CD4-positive, alpha-beta T cell treated with Interleukin-15 for 4 hours (primary cell): ENCODE results near the gene RAPGEF1.

Experiments used
- DNase-seq: peaks from one replicate; pipeline ENCODE4 v3.0.0-alpha.2; 2020; ENCODE audit warnings: low spot score

The RAPGEF1 gene

DNA sequence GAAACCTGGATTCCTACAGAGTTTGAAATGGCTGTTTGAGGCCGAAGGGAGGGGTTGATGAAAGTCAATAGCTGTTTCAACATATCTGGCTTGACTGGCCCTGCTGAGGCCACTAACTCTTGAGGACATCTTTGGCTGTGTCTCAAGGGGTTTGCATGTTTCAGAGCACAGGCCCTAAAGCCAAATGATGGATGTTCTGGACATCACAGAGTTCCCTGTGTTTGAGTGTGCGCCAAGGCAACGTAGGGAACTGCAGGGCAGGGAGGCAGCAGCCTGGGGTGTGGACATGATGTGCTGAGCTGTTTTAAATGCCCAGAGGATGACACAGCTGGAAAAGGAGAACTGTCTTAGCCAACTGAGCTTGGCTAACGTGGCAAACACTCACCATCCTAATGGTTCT lies 89.6 kb downstream of the RAPGEF1 start:
- DNase-seq: no peak

DNA sequence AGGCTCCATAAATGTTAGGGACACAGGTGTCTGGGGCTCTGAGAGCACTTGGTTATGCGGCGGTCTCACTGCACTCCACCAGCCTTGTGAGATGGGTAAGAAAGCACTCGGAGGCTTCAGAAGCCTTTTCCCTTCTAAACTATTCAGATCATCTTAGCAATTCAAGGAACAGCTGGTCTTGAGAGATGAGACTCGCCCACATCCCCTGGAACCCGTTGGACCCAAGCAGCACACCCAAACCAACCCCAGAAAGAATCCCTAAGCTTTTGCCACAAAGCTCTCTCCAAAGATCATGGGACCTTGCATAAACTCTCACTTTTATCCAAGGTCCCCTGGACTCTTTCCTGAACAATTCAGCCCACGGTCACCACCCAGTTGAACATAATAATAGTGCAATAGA lies 90.2 kb downstream of the RAPGEF1 start:
- no peak for DNase-seq

DNA sequence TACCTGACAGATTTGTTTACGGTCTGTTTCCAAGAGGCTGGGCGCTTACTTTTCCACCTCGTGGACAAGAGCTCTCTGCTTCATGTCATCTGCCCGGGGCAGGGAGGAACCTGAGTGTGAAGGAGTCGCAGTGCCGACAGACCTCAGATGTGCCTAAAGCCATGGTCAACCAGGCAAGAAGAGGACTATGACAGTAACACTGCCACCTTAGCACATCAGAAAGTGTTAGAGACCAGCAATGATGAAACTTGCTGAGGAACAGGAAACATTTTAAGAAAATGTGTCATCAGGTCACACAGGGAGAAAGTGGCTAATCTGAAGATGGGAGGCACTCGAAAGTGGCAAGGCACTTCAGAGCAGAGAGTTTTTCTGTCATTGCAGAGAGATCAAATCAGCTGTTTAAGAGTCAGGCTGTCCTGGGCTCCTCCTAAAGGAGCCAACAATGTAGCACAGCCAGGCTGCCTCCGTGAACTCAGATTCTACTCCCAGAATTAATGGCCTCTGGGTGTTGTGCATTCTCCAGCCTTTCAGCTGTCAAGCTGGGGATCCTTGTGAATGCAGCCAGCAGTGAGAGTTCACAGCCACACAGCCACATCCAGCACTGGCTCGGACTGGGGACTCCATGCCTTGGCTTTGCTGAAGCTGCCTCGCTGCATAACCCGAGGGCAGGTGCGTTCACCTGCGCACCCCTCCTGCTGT lies 94.6 kb downstream of the RAPGEF1 start:
- peak; percentile 24 for DNase-seq

DNA sequence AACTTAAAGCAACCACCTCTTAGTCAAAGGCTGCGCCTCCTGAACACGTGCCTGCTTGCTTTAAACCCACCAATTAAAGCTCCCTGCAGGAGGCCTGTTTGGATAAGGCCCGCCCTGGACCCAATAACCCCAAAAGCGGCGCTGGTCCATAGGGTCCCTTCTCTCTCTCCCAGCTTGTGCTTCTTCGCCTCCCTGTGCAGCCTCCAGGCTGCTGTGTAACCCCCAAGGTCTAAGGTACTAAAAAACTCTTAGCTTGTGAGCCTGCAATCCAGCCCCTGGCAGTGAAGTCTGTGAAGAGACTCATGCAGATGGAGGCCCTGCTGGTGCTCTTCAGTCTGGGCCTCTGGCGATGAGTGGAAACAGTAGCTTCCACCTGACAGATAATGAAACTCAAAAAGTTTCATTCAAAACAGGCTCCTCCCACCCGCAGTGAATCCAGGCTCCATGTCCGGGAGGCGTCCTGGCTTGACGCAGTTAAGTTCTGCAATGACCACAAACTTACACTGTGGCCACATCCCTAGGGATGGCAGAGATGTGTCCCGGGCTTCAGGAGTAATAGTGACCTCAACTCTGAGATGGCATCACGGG lies 97.3 kb downstream of the RAPGEF1 start:
- no peak for DNase-seq

DNA sequence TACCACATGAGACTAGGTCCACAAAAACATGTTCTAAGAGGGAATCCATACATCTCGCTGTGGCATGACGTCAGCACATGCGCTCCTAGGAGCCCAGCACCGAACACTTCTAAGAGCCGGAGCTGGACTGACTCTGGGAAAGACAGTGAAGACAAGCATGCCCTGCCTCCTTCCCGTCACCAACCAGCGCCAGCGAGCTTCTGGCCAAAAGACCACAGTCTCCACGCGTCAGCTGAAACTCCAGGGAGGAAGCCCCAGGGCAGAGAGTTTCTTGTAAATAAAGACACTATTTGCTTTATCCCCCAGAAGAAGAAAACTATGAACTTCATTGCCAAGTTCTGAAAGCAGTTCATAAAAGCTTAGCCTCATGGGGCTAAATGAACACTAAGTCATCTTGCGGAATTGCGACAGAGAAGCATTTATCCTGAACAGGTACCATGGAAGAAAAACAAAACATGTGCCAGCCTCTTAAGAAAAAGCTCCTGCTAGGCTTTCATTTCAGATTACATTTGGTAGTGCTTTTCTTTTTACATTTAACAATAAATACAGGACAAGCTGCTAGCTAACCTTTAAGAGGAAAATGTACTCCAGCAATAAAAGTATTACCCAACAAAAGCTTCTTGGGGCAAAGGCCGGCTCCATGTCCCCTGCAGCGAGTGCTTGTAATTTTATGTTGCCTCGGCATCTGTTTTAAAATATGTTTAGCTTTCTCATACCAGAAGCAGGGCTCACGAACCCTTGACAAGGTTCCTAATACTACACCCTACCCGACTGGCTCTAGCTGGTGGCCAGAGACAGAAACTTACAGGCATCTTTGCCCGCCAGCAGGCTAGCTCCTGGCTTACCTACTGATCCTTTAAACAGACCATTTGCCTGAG lies 98.0 kb downstream of the RAPGEF1 start:
- DNase-seq: no peak

DNA sequence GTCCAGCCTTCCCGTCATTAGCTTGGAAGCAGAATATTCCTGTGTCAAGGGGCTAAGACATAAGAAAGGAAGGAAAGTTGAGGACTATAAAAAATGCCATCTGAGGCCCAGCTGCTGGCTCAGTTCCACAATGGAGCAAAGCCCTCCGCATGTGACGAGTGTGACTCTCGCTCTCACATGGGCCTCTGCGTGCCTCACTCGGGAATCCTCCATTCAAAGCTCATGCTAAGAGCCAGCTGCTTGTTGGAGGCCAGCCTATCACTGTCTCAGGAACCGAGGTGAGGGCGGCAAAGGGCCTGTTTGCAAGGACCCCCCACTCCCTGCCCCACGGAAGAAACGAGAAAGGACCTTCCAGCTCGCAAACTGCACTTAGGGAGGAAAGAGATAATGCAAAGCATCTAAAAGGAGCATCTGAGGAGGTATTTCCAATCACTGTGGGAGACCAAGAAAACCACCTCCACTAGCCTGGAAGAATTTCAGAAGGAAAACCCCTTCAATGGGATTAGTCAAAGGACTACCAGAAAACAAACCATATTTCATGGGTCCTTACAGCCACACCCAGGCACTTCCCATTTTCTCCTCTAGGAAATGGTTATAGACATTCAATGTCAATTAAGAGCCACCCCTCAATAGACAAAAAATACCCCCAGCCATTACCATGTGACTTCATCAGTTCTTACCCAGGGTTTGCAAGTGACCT lies 99.3 kb downstream of the RAPGEF1 start:
- DNase-seq: no peak

DNA sequence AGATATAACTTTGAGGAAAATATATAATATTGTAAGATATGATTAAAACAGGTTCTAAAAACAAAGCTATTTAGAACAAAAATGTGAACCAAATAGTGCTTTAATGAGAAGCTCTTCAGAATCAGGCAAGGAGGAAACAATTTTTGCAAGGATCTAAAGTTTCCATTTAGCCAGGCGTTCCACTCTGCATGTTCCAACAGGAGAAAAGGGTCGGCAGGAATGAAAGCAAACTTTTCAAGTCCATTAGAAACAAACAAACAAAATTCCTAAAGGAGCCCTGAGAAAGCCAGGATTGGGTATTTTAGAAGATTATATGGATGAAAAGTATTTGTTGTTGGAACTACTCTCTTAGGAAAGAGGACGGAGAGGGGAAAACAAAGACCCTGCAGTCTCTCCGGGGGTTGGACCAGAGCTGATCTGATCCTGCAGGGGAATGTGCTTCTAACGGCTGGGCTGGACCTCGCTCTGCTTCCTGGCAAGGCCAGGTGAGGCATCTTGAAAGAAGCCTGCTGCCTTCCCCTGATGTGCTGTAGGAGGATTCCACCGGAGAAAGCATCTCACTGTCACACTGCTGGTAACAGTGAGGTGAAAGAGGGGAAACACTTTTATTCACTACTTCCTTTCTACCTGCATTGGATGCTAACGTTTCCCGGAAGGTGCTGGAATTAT lies 100.0 kb downstream of the RAPGEF1 start:
- no peak for DNase-seq

DNA sequence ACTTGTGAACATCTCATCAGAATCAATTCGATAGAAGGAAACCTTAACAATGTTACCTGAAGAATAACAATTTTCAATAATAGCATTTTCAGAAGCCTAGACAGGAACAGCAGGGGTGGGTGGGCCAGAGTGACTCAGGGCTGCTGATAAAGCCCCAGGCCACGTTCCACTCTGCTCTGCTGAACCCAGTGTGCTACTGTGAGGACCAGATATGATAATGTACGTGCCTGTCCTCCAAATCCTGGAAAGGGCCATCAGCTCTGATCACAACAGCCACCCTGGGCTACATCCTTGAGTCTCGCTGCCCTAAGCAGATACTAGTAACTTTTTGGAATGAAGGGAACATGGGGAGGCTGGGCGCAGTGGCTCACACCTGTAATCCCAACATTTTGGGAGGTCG lies 103.3 kb downstream of the RAPGEF1 start:
- no peak for DNase-seq

DNA sequence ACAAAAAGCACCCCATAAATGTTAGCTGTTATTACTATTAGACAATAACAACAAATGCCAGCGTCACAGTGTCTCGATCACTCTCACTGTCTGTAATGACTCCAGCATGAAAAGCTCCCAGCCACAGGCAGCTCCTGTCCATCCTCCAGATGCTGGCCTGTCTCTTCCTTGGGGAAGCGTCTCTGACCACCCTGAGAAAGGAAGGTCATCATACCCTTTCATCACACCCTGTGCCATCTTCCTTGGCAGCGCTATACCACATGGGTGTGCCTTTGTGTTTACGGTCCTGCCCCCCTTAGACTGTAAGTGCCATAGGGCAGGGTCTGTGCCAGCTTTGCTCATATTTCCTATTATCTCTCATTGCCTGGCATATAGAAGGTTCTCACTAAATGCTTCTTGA lies 104.0 kb downstream of the RAPGEF1 start:
- DNase-seq: no peak

DNA sequence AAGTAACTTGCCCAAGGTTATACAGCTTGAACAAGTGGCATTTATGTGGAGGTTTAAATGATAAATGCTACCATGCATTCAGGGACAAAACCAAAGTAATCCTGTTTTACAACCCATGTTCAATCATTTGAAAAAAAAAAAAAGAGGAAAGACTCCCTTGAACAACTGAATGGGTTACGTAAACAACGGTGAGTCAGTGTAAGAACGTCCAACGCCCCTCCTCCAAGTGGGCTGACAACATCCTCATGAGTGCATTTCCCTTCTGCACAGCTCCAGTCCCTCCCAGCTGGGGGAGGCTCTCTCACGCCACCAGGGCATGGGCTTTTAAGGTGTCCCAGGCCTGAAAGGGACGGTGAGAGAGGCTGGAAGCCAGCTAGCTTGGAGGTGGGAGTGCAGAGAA lies 104.6 kb downstream of the RAPGEF1 start:
- DNase-seq: peak; percentile 83

DNA sequence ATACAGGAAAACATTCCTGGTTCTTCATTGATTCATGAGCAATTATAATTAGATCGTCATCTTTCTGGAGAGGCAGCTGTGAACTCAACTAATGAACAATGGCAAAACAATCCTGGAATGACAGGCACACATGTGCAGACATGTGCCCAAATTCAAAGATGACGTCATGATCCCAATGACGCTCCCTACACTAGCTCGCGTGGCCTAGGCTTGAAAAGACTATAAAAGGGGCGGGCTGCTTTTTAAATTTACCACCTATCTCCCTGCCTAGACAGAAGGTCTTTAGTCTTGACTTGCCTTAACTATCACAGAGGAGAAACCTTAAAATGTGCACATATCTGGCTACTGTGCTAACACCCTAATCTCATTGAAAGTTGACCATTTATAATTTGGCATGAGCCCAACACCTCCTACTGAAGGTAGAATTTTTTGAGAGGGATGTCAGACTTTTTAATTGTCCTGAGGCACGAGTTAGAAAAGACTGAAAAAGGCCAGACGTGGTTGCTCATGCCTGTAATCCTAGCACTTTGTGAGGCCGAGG lies 106.3 kb downstream of the RAPGEF1 start:
- no peak for DNase-seq

DNA sequence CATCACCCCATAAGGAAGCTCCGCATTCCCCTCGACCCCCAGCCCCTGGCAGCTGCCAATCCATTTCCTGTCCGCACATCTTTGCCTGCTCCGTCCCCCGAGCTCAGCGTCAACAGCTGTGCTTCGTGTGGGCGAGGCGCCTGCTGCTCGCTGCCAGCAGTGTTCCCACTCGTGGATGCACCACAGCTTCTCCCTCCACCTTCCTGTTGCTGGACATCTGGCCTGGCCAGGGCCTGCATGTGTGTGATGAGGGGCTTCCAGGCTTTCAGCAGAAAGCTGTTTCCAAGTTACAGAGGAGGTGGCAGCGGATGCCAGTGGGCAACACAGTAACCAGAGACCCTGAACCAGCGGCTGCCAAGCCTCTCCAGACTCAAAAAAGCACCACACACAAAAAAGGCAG lies 108.6 kb downstream of the RAPGEF1 start:
- DNase-seq: no peak

DNA sequence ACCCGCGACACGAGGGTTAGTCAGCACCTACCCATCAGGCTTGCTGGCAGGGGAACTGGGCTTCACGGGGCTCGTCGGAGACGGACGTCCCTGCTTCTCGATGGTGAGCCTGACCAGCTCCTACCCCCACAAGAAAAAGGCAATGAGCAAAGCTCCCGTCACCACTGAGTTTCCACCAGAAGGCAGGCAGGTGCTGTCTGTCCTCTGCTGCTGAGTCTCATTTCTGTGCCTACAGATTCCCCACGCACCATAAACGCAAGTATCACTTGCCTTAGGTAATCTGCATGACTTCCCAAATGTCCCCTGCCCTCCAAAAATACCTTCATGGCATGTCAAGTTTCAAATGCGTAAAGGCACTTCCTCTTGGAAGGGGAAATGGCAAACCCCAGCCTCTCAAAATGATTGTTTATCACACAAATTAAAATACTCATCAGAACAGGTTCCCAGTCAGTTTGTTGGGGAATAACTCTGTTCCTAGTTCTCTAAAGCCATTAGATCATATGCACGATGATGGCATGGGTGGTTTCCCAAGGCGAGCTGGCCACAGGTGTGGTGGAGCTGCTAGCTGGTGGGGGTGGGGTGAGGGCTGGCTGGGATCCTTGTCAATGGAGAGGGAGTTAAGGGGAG lies 109.6 kb downstream of the RAPGEF1 start:
- DNase-seq: no peak

DNA sequence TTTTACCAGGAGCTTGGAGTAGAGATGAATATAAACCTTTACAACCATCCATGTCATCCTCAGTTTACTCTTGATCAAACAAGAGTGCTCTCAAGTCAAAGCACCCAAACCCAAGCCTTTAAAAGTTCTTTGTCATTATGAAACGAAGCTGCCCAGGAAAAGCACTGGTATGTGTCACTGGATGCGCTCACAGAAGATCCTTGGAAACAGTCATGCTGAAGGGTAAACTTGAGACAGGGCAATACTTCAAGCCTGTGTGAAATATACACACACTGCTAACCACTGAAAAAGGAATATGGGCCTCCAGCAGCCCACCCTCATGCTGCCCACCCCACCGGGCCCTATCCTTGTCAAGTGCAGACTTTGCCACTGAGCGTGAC lies 110.1 kb downstream of the RAPGEF1 start:
- no peak for DNase-seq

DNA sequence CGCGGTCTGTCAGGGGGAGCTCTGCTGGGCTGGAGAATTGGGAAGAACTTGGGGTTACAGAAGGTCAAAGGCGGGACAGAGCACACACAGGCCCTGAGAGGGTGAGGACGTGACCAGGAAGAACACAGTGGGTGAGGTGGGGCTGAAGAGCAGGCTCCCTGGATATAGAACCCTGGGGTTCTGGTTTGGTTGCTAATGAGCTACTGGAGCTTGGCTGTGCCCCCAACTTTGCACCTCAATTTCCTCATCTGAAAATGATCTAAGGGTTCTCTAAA lies 110.7 kb downstream of the RAPGEF1 start:
- DNase-seq: no peak

DNA sequence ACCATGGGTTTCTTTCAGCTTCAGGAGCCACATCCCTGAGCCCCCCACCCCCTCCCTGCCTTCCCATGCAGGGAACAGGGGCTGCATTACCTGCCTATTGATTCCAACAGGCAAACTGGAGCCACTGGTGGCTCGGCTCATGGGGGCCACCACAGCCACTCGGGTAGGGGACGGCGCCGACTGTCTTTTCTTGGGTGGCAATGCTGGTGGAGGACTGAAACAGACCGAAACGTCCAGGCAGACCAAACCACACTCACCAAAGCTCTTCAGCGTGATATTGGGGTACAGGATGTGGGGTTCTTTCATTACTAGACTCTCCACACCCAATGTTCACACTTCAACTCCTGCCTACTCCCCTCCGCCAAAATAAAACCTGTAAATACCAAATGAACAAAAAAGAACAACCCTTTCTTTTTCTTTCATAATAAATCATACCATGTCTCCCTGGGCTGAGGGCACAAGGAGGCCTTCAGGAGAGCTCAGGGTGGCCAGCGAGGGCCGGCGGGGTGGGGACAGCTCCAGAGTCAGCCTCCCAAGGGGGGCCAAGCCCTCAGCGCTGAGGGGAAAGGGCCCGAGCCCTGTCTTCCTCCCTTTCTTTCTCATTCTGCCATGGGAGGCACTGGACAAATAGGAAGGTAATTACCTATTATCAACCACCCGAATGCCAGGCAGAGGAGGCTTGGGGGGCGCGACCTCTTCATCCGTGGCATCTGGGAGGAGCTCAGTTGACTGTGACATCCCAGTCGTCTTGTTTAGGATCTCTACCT lies 111.2 kb downstream of the RAPGEF1 start:
- peak; percentile 43 for DNase-seq

DNA sequence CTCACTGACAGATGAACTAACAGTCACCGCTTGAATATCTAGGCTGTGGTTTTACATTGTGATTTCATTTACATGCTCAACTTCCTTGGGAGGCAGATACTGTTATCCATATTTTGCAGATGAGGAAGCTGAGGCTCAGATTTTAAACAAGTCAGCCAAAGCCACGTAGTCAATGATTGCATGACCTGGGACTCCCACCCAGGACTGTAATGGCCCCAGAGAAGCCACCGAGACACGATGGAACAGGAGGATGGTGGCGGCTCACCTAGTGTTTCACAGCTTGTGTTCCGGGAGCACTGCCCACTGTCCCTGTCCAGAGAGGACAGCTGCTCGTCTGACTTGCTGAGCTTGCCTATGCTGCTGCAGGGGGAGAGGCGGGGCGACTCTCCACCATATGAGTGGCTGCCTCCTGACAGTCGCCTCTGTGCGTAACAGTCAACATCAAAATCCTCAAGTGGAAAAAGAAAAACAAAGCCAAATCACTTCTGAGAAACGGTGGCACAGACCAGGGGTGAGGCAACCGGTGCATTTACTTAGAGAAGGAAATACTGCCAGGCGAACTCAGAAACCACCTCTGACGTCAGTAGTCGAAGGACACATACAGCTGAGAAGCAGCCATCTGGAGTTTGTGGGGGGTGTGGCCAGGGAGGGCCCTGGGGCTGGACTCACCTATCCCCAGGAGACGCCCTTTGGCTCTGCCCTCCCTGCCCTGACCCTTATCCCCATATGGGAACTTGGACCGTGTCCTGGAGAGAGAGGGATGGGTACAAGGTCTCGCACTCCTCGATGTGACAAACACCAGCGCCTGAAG lies 112.0 kb downstream of the RAPGEF1 start:
- DNase-seq: peak; percentile 84

DNA sequence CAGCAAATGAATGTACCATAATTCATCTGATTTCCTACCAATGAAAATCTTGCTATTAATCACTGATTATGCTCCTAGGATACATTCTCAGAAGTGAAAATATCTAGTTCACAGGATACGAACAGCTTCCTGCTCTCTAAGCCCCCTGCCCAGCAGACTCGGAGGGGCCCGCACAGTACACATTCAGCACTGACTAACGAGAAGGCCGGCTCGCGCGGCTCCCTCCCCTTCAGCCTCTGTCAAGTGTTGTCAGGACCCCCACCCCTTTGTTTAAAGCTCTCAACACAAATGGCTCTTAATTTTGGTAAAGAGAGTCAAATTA lies 112.6 kb downstream of the RAPGEF1 start:
- DNase-seq: no peak

DNA sequence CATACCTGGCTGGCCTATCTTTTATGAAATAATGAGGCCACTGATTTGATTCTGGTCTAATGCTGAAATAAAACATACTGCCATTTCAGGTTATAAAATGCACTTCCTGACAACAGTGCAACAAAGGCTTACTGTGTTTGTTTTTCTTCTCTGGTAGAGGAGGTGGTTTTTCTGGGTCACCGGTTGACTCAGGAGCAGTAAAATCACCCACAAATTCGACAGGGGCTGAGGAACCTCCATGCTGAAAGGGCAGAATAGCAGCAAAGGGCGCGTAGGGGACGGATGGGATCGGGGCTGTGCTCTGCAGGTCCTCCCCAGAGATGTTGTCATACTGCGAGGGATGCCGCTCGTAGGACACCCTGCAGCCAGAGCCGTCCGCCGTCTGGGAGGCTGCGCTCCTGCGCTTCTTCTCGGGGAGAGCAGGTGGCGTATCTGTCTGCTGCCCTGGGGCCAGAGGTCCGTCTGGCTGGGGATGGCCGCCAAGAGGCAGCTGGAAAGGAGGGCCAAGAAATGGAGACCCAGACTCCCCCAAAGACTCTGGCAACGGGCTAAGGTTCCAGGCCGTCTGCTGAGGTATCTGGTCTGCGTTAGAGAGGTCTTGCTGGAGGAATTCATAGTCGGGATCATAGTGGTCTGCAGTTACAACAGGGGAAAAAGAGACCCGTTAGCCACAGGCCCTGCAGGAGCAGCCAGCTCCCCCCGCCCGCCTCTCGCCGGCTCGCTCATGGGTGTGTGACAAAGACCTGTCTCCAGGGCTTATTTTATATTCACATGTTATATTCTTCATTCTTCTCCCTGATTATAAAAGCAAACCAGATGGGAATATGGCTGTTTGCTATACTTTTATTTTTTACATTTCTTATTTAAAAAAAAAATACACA lies 113.8 kb downstream of the RAPGEF1 start:
- DNase-seq: peak; percentile 23
